Effector CD8-positive, alpha-beta T cell (primary cell): ENCODE data around the gene MYBL2.
"Not testable (repeated sequence)": the region's sequence is repeated elsewhere in the genome, so short reads cannot be mapped to it uniquely, and the experiment has no call there.

Experiments used
- DNase-seq: peaks from one replicate; lab custom pipeline; 2025; lab: John Stamatoyannopoulos, UW
- total RNA-seq, 4 experiments: gene quantifications; one replicate each; lab custom pipeline; 2026; lab: John Stamatoyannopoulos, UW

The MYBL2 gene
- 0.19 to 6.0 (median 0.45) reads per million in 4 experiments for total RNA-seq

- peak; percentile 57 for DNase-seq
Measured at GRCh38 chr20:43666376-43667328, at the start of gene MYBL2. TSS of gene MYBL2 (plus strand) at chr20:43667114. CDS start at chr20:43667284, 170 bp downstream.

GRCh38 chr20:43631598-43631997 is 35.3 kb upstream of the MYBL2 start:
- DNase-seq = no peak

GRCh38 chr20:43636429-43636828 is 30.5 kb upstream of the MYBL2 start:
- no peak for DNase-seq

GRCh38 chr20:43642548-43642947 is 24.4 kb upstream of the MYBL2 start:
- no peak for DNase-seq

GRCh38 chr20:43650997-43651525 is 15.9 kb upstream of the MYBL2 start:
- no peak for DNase-seq

- DNase-seq = not testable (repeated sequence)
Measured at GRCh38 chr20:43651650-43652184, 15.2 kb upstream of the MYBL2 start.

GRCh38 chr20:43653966-43654365 is 12.9 kb upstream of the MYBL2 start:
- no peak for DNase-seq

GRCh38 chr20:43655176-43655575 is 11.7 kb upstream of the MYBL2 start:
- not testable (repeated sequence) for DNase-seq

- no peak for DNase-seq
Measured at GRCh38 chr20:43655937-43656336, 11.0 kb upstream of the MYBL2 start.

GRCh38 chr20:43658069-43658722 is 8.7 kb upstream of the MYBL2 start:
- no peak for DNase-seq

GRCh38 chr20:43658723-43659419 is 8.0 kb upstream of the MYBL2 start:
- DNase-seq = no peak

- DNase-seq = no peak
Measured at GRCh38 chr20:43662943-43663655, 3.8 kb upstream of the MYBL2 start.

GRCh38 chr20:43665466-43666176 is 1.3 kb upstream of the MYBL2 start:
- no peak for DNase-seq

GRCh38 chr20:43667341-43668132 is 623 bp downstream of the MYBL2 start:
- DNase-seq = no peak

- no peak for DNase-seq
Measured at GRCh38 chr20:43669332-43669731, 2.4 kb downstream of the MYBL2 start.

GRCh38 chr20:43670423-43670822 is 3.5 kb downstream of the MYBL2 start:
- no peak for DNase-seq

- no peak for DNase-seq
Measured at GRCh38 chr20:43676368-43676767, 9.5 kb downstream of the MYBL2 start.

GRCh38 chr20:43680981-43681380 is 14.1 kb downstream of the MYBL2 start:
- no peak for DNase-seq

GRCh38 chr20:43681468-43681942 is 14.6 kb downstream of the MYBL2 start:
- DNase-seq = no peak
